ENCODE data around the gene FOXN4.

FOXN4 gene

DNA sequence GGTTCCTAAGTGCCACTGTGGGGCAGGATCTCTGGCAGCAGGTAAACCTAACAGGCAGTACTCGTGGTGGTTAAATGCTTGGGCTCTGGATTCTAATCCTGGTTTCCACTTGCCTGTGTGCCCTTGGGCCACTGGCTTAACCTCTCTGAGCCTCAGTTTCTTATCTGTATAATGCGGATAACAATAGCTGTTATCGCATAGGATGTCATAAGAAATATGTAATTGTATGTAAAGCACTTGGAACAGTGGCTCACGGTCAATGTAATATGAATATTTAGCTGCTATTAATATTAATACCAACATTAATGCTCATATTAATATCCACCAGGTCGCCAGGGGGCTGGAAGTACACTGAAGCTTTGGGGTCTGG, 16.8 kb downstream of the FOXN4 start:
- no peak for DNase-seq
- Histone ChIP-seq H3K4me3 (ENCODE audit: insufficient read depth, low read depth, low read length, poor library complexity, severe bottlenecking) (no peak overlapping the region), H3K9me3 (ENCODE audit: control insufficient read depth, low read length) (no peaks in the 10 kb centered on the region), H3K27ac (ENCODE audit: insufficient read depth, low read length, poor library complexity, severe bottlenecking) (no peak overlapping the region), H3K27me3 (replicated peaks; ENCODE audit: control insufficient read depth, insufficient read depth, low read length, poor library complexity, severe bottlenecking) (peaks cover 5% of the 10 kb centered on the region), H3K36me3 (ENCODE audit: control insufficient read depth, insufficient read depth, low read length) (no peaks in the 10 kb centered on the region), H3K4me1 (ENCODE audit: control insufficient read depth, insufficient read depth, low read length, poor library complexity, severe bottlenecking) (no peaks in the 10 kb centered on the region)

DNA sequence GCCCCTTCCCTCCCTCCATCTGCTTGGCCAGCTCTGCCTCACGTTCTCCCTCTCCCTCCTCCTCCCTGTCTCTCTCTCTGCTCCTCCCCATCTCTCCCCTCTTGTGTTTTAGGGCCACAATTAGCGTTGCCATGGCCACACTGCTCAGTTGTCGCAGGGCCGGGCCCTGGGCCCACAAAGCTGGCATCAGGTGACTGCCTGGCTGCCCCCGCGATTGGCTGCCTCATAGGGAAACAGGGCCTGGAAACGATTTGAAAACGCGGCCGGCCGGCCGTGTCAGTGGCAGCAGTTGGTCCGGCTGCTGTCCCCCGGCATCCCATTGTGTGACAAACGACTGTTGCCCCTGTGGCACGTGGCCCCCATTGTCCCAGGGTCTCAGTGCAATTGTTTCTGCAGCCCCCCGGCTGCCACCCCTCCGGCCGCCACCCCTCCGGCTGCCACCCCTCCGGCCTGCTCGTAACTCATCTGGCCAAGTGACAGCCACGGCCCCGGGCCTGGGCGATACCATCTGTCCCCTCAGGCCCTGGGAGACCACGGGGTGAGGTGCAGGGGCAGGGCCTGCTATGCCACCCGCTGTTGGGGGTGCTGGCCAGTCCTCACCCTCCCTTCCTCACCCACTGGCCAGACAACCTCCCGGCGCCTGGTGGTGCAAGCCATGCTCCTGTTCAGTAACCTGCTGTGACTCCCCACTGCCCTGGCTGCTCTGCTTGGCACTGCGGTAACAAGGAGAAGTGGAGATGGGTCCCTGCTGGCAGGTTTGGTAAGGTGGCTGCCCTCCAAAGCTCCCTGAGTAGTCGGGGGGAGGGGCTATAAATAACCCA, 17.4 kb downstream of the FOXN4 start:
- Histone ChIP-seq H3K4me3 (ENCODE audit: insufficient read depth, low read depth, low read length, poor library complexity, severe bottlenecking) (no peak overlapping the region), H3K27me3 (replicated peaks; ENCODE audit: control insufficient read depth, insufficient read depth, low read length, poor library complexity, severe bottlenecking) (peaks cover 5% of the 10 kb centered on the region), H3K36me3 (ENCODE audit: control insufficient read depth, insufficient read depth, low read length) (no peaks in the 10 kb centered on the region), H3K27ac (ENCODE audit: insufficient read depth, low read length, poor library complexity, severe bottlenecking) (no peak overlapping the region), H3K9me3 (ENCODE audit: control insufficient read depth, low read length) (no peaks in the 10 kb centered on the region), H3K4me1 (ENCODE audit: control insufficient read depth, insufficient read depth, low read length, poor library complexity, severe bottlenecking) (no peaks in the 10 kb centered on the region)
- DNase-seq = no peak

DNA sequence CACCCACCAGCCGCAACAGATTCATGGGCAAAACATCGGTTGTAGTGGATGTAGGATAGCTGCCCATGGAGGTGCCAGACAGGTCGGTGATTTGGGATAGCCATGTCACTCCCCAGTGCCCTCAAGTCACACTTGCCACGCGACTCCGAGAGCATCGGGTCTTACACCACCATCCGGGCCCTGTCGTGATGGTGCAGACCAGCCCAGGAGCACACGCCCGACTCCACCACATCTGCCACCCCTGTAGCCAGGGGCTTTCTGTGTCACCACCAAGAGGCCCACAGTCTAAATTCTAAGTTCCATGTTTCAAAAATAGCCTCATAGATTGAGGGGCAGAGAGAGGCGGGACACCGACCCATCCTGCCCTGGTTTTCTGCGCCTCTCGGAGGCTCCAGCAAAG, 18.0 kb downstream of the FOXN4 start:
- H3K9me3 ChIP-seq (ENCODE audit: control insufficient read depth, low read length) = no peaks in the 10 kb centered on the region
- H3K4me1 ChIP-seq (ENCODE audit: control insufficient read depth, insufficient read depth, low read length, poor library complexity, severe bottlenecking) = no peaks in the 10 kb centered on the region
- H3K4me3 ChIP-seq (ENCODE audit: insufficient read depth, low read depth, low read length, poor library complexity, severe bottlenecking) = no peak overlapping the region
- no peaks in the 10 kb centered on the region for H3K36me3 ChIP-seq (ENCODE audit: control insufficient read depth, insufficient read depth, low read length)
- no peak overlapping the region for H3K27ac ChIP-seq (ENCODE audit: insufficient read depth, low read length, poor library complexity, severe bottlenecking)
- H3K27me3 ChIP-seq (replicated peaks; ENCODE audit: control insufficient read depth, insufficient read depth, low read length, poor library complexity, severe bottlenecking) = peaks cover 5% of the 10 kb centered on the region
- no peak for DNase-seq

DNA sequence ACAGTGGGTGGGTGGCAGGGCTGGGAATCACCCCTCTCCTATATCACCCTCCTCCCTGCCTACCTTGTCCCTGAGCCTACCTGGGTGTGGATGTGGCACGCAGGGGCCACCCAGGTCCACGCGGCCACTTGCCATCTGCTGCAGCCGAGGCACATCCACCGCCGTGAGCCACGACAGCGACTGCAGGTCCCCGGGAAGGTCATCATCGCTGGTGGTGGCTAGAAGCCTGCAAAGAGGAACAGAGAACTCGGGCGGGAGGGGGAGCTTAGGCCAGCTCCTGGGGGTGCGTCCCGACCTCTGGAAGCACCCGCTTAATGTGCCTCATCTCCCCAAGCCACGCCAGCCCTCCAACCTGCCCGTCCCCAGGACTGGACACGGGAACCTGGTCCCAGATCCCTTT, 19.0 kb downstream of the FOXN4 start:
- H3K4me3 ChIP-seq (ENCODE audit: insufficient read depth, low read depth, low read length, poor library complexity, severe bottlenecking) = no peak overlapping the region
- DNase-seq = no peak
- peaks cover 5% of the 10 kb centered on the region for H3K27me3 ChIP-seq (replicated peaks; ENCODE audit: control insufficient read depth, insufficient read depth, low read length, poor library complexity, severe bottlenecking)
- H3K36me3 ChIP-seq (ENCODE audit: control insufficient read depth, insufficient read depth, low read length) = no peaks in the 10 kb centered on the region
- H3K9me3 ChIP-seq (ENCODE audit: control insufficient read depth, low read length) = no peaks in the 10 kb centered on the region
- no peak overlapping the region for H3K27ac ChIP-seq (ENCODE audit: insufficient read depth, low read length, poor library complexity, severe bottlenecking)
- H3K4me1 ChIP-seq (ENCODE audit: control insufficient read depth, insufficient read depth, low read length, poor library complexity, severe bottlenecking) = no peaks in the 10 kb centered on the region

DNA sequence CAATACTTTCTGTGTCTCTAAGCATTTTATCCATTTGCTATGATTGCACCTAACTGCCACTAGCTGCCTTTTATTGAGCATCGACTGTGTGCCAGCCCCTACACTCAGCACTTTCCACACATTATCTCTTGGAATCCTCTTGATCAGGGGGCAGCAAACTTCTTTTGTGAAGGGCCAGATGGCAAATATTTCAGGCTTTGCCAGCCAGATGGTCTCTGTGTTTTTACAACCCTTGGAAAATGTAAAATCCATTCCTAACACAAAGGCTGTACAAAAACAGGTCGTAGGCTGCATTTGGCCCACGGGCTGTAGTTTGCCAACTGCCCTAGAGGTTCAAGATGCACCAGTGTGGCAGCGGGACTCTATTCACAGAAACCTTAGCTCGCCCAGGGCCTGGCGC, 19.5 kb downstream of the FOXN4 start:
- Histone ChIP-seq H3K4me3 (ENCODE audit: insufficient read depth, low read depth, low read length, poor library complexity, severe bottlenecking) (no peak overlapping the region), H3K36me3 (ENCODE audit: control insufficient read depth, insufficient read depth, low read length) (no peaks in the 10 kb centered on the region), H3K27me3 (replicated peaks; ENCODE audit: control insufficient read depth, insufficient read depth, low read length, poor library complexity, severe bottlenecking) (peaks cover 5% of the 10 kb centered on the region), H3K27ac (ENCODE audit: insufficient read depth, low read length, poor library complexity, severe bottlenecking) (no peak overlapping the region), H3K9me3 (ENCODE audit: control insufficient read depth, low read length) (no peaks in the 10 kb centered on the region), H3K4me1 (ENCODE audit: control insufficient read depth, insufficient read depth, low read length, poor library complexity, severe bottlenecking) (no peaks in the 10 kb centered on the region)
- DNase-seq = no peak

DNA sequence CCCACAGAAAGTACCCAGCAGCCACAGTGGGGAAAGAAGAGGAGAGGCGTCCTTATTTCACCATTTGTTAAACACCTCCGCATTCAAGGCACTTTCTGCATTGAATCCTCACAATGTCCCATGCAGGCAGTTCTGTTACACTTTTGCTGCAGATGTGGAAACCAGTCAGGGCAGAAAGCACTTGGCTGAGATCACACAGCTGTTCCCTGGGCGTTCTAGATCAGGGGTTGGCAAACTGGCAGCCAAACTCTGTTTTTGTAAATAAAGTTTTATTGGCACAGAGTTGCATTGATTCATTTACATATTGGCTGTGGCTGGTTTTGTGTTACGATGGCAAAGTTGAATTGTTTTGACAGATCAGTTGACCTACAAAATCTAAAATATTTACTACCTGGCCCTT, 20.1 kb downstream of the FOXN4 start:
- Histone ChIP-seq H3K9me3 (ENCODE audit: control insufficient read depth, low read length) (no peaks in the 10 kb centered on the region), H3K4me1 (ENCODE audit: control insufficient read depth, insufficient read depth, low read length, poor library complexity, severe bottlenecking) (no peaks in the 10 kb centered on the region), H3K27me3 (replicated peaks; ENCODE audit: control insufficient read depth, insufficient read depth, low read length, poor library complexity, severe bottlenecking) (peaks cover 5% of the 10 kb centered on the region), H3K4me3 (ENCODE audit: insufficient read depth, low read depth, low read length, poor library complexity, severe bottlenecking) (no peak overlapping the region), H3K27ac (ENCODE audit: insufficient read depth, low read length, poor library complexity, severe bottlenecking) (no peak overlapping the region), H3K36me3 (ENCODE audit: control insufficient read depth, insufficient read depth, low read length) (no peaks in the 10 kb centered on the region)
- DNase-seq = no peak

- no peaks in the 10 kb centered on the region for H3K9me3 ChIP-seq (ENCODE audit: control insufficient read depth, low read length)
- no peaks in the 10 kb centered on the region for H3K36me3 ChIP-seq (ENCODE audit: control insufficient read depth, insufficient read depth, low read length)
- no peaks in the 10 kb centered on the region for H3K4me1 ChIP-seq (ENCODE audit: control insufficient read depth, insufficient read depth, low read length, poor library complexity, severe bottlenecking)
- DNase-seq = no peak
- H3K4me3 ChIP-seq (ENCODE audit: insufficient read depth, low read depth, low read length, poor library complexity, severe bottlenecking) = no peak overlapping the region
- peaks cover 5% of the 10 kb centered on the region for H3K27me3 ChIP-seq (replicated peaks; ENCODE audit: control insufficient read depth, insufficient read depth, low read length, poor library complexity, severe bottlenecking)
- H3K27ac ChIP-seq (ENCODE audit: insufficient read depth, low read length, poor library complexity, severe bottlenecking) = no peak overlapping the region
These were observed 20.5 kb downstream of the FOXN4 start for GRCh38 chr12:109288571-109288970.

GRCh38 chr12:109287811-109288469, 21.1 kb downstream of the FOXN4 start:
- Histone ChIP-seq H3K27ac (ENCODE audit: insufficient read depth, low read length, poor library complexity, severe bottlenecking) (no peak overlapping the region), H3K9me3 (ENCODE audit: control insufficient read depth, low read length) (no peaks in the 10 kb centered on the region), H3K36me3 (ENCODE audit: control insufficient read depth, insufficient read depth, low read length) (no peaks in the 10 kb centered on the region), H3K4me1 (ENCODE audit: control insufficient read depth, insufficient read depth, low read length, poor library complexity, severe bottlenecking) (no peaks in the 10 kb centered on the region), H3K27me3 (replicated peaks; ENCODE audit: control insufficient read depth, insufficient read depth, low read length, poor library complexity, severe bottlenecking) (peaks cover 5% of the 10 kb centered on the region), H3K4me3 (ENCODE audit: insufficient read depth, low read depth, low read length, poor library complexity, severe bottlenecking) (no peak overlapping the region)
- DNase-seq = no peak

GRCh38 chr12:109287181-109287580, 21.9 kb downstream of the FOXN4 start:
- H3K27me3 ChIP-seq (replicated peaks; ENCODE audit: control insufficient read depth, insufficient read depth, low read length, poor library complexity, severe bottlenecking) = peaks cover 5% of the 10 kb centered on the region
- no peaks in the 10 kb centered on the region for H3K9me3 ChIP-seq (ENCODE audit: control insufficient read depth, low read length)
- no peak for DNase-seq
- no peaks in the 10 kb centered on the region for H3K4me1 ChIP-seq (ENCODE audit: control insufficient read depth, insufficient read depth, low read length, poor library complexity, severe bottlenecking)
- no peaks in the 10 kb centered on the region for H3K36me3 ChIP-seq (ENCODE audit: control insufficient read depth, insufficient read depth, low read length)
- H3K4me3 ChIP-seq (ENCODE audit: insufficient read depth, low read depth, low read length, poor library complexity, severe bottlenecking) = no peak overlapping the region
- H3K27ac ChIP-seq (ENCODE audit: insufficient read depth, low read length, poor library complexity, severe bottlenecking) = no peak overlapping the region

DNA sequence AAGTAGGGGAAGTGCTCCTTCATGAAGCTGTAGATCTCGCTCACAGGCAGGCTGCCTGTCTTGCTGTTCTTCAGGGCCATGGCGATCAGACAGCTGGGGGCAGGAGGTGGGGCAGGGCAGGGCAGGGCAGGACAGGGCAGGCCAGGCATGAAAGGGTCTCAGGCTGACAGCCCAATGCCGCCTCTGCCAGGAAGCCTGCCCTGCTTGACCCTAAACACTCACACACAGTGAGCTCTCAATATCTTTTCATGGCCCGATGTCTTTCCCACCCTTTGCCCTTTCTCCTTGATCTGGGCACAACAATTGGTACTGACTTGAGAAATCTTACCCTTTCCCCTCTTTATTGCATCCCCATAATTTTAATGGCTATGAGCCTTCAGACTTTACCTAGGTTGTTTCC, 22.4 kb downstream of the FOXN4 start:
- no peak for DNase-seq
- H3K27me3 ChIP-seq (replicated peaks; ENCODE audit: control insufficient read depth, insufficient read depth, low read length, poor library complexity, severe bottlenecking) = peaks cover 5% of the 10 kb centered on the region
- H3K4me3 ChIP-seq (ENCODE audit: insufficient read depth, low read depth, low read length, poor library complexity, severe bottlenecking) = no peak overlapping the region
- no peaks in the 10 kb centered on the region for H3K36me3 ChIP-seq (ENCODE audit: control insufficient read depth, insufficient read depth, low read length)
- H3K9me3 ChIP-seq (ENCODE audit: control insufficient read depth, low read length) = no peaks in the 10 kb centered on the region
- H3K4me1 ChIP-seq (ENCODE audit: control insufficient read depth, insufficient read depth, low read length, poor library complexity, severe bottlenecking) = no peaks in the 10 kb centered on the region
- no peak overlapping the region for H3K27ac ChIP-seq (ENCODE audit: insufficient read depth, low read length, poor library complexity, severe bottlenecking)
